ENCODE results near the gene MED16.
"Not testable (repeated sequence)": the region's sequence is repeated elsewhere in the genome, so short reads cannot be mapped to it uniquely, and the experiment has no call there.

The MED16 gene

GRCh38 chr19:852136-853013 lies 40.6 kb downstream of the MED16 start, which contains the start of gene ELANE:
ELANE (plus strand) TSS chr19:852303; CDS start chr19:852329, 26 bp downstream.
- DNase-seq, result no peak

GRCh38 chr19:850979-851335 lies 42.0 kb downstream of the MED16 start:
- no peak for DNase-seq

- DNase-seq, result no peak
These were observed 42.6 kb downstream of the MED16 start for GRCh38 chr19:850221-850978.

- DNase-seq, result not testable (repeated sequence)
These were observed 43.8 kb downstream of the MED16 start for GRCh38 chr19:849195-849594.

- no peak for DNase-seq
These were observed 44.5 kb downstream of the MED16 start for GRCh38 chr19:848386-848921.

GRCh38 chr19:845707-846521 lies 47.1 kb downstream of the MED16 start:
- DNase-seq, result no peak

GRCh38 chr19:844546-844971 lies 48.4 kb downstream of the MED16 start:
- no peak for DNase-seq

- DNase-seq, result no peak
These were observed 49.0 kb downstream of the MED16 start for GRCh38 chr19:843836-844545.

GRCh38 chr19:843180-843835 lies 49.7 kb downstream of the MED16 start:
- no peak for DNase-seq

GRCh38 chr19:842802-843179 lies 50.2 kb downstream of the MED16 start:
- DNase-seq, result not testable (repeated sequence)

GRCh38 chr19:840519-841206 lies 52.3 kb downstream of the MED16 start, which contains the start of gene PRTN3:
PRTN3 (plus strand) TSS chr19:840999; CDS start chr19:841009, 10 bp downstream.
- DNase-seq, result no peak

GRCh38 chr19:835210-835810 lies 57.7 kb downstream of the MED16 start:
- no peak for DNase-seq

GRCh38 chr19:834216-834615 lies 58.8 kb downstream of the MED16 start:
- DNase-seq, result no peak

GRCh38 chr19:831407-832369 lies 61.3 kb downstream of the MED16 start:
- DNase-seq, result no peak

- DNase-seq, result no peak
These were observed 63.7 kb downstream of the MED16 start for GRCh38 chr19:829129-829758.

- DNase-seq, result no peak
These were observed 65.2 kb downstream of the MED16 start, which contains the start of gene AZU1 for GRCh38 chr19:827710-828321. AZU1 (plus strand) TSS chr19:827837; CDS start chr19:827847, 10 bp downstream.

- no peak for DNase-seq
These were observed 65.7 kb downstream of the MED16 start for GRCh38 chr19:827314-827709.

Measured in stimulated activated CD4-positive, alpha-beta T cell treated with anti-CD3 and anti-CD28 coated beads, Interleukin-1b, Interleukin-23, amount 100 ng/mL, for 48 hours (primary cell).